ACHN (cell line): ENCODE data around the gene LRP5.
"Not testable (repeated sequence)": the region's sequence is repeated elsewhere in the genome, so short reads cannot be mapped to it uniquely, and the experiment has no call there.

Experiments
- DNase-seq: peaks from one replicate; pipeline ENCODE4 v3.0.0-alpha.2; 2015
- in situ Hi-C: cut with HindIII; loops from 2 replicates; pipeline ENCODE4 v1.10.0; 2017; ENCODE audit warnings: low sequenced_read_pairs, low pct_ligation_motif_present, low pct_unique_long_range_greater_than_20kb

LRP5 gene

DNA sequence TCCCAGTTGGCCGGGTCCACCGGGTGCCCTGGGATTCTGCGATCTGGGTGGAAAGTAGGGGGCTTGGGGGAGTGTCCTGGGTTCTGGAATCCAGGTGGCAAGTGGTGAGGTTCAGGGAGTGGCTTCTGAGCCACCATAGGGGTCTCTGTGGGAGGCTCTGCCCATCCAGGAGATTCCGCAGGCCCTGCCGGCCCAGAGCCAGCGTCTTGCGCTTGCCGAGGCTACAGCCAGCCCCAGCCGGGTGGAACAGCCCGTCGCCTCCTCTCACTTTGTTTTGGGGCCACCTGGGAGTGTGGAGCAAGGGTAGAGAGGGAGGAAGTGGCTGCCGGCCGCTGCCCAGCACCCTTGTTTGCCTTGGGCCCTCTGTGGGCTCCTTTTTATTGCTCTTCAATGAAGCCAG is 87.5 kb downstream of the LRP5 start:
- no peak for DNase-seq
- in situ Hi-C loops = no loop called here

DNA sequence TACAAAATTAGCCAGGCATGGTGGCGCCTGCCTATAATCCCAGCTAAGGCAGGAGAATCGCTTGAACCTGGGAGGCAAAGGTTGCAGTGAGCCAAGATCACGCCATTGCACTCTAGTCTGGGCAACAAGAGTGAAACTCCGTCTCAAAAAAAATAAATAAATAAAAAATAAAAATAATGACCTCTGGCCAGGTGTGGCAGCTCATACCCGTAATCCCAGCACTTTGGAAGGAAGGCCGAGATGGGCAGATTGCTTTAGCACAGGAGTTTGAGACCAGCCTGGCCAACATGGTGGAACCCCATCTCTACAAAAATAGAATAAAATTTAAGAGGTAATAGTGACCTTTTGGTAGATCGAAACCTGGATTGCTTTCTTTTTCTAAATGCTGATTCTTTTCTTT is 88.2 kb downstream of the LRP5 start:
- in situ Hi-C loops, DNase-seq: not testable (repeated sequence)

DNA sequence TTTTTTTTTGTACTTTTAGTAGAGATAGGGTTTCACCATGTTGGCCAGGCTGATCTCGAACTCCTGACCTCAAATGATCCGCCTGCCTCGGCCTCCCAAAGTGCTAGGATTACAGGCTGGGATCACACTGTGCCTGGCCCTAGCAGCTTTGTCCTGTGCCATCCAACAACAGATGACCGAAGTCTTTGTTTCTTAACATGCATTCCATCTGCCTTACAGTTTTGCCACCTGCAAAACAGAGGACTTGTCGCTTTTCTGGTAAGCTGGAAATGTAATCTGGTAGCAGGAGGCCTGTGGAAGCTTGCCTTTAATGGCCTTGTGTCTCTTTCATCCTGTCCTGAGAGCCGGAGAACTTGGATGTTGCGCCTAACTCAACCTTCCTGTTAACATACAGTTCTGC is 89.5 kb downstream of the LRP5 start:
- no peak for DNase-seq
- in situ Hi-C loops = no loop called here

DNA sequence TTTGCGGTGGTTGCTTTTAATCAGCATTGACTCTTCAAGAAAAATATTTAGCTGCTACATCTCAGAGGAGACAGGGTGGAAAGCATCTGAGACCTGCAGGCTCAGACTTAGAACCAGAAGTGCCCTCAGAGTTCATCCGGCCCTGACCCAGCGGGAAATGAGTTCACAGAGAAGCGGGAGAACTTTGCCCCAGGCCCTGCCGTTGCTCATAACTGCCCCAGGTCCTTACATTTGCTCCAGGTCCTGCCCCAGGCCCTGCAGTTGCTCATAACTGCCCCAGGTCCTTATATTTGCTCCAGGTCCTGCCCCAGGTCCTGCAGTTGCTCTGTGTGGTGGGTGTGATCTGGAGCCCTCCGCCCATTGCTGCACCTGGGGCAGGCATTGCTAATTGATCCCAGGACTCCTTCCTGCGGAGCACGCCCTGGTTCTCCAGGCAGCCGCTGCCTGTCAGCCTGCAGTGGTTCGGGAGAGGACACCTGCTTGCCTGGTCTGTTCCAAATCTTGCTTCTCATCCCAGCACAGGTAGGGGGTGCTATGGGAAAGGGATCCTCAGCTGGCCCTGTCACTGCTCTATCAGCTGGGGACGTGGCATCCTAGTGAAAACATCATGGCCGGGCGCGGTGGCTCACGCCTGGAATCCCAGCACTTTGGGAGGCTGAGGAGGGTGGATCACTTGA is 90.1 kb downstream of the LRP5 start:
- in situ Hi-C loops = no loop called here
- DNase-seq = no peak

DNA sequence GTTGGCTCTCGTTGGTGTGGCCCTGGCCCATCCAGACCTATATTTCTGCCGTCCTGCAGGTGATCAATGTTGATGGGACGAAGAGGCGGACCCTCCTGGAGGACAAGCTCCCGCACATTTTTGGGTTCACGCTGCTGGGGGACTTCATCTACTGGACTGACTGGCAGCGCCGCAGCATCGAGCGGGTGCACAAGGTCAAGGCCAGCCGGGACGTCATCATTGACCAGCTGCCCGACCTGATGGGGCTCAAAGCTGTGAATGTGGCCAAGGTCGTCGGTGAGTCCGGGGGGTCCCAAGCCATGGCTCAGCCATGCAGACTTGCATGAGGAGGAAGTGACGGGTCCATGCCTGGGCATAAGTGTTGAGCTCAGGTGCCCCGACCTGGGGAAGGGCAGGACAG is 91.0 kb downstream of the LRP5 start:
- in situ Hi-C loops = no loop called here

DNA sequence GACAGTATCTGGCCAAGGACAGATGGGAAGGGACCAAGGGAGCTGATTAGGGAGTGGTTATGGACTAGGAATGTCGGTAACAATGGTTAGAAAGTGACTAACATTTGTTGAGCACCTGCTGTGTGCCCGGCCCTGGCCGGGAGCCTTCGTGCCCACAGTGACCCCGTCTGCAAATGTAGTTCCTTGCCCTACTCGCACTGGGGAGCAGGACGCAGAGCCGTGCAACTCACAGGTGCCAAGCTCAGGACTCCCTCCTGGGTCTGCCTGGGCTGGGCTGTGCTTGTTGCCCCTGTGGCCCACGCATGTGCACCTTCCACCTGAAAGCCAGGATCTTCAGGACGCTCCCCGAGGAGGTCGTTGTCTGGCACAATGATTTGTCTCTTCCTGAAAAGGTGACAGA is 91.4 kb downstream of the LRP5 start:
- no peak for DNase-seq
- in situ Hi-C loops = no loop called here

More for the DNA sequence above, 91.0 kb downstream of the LRP5 start:
- no peak for DNase-seq

DNA sequence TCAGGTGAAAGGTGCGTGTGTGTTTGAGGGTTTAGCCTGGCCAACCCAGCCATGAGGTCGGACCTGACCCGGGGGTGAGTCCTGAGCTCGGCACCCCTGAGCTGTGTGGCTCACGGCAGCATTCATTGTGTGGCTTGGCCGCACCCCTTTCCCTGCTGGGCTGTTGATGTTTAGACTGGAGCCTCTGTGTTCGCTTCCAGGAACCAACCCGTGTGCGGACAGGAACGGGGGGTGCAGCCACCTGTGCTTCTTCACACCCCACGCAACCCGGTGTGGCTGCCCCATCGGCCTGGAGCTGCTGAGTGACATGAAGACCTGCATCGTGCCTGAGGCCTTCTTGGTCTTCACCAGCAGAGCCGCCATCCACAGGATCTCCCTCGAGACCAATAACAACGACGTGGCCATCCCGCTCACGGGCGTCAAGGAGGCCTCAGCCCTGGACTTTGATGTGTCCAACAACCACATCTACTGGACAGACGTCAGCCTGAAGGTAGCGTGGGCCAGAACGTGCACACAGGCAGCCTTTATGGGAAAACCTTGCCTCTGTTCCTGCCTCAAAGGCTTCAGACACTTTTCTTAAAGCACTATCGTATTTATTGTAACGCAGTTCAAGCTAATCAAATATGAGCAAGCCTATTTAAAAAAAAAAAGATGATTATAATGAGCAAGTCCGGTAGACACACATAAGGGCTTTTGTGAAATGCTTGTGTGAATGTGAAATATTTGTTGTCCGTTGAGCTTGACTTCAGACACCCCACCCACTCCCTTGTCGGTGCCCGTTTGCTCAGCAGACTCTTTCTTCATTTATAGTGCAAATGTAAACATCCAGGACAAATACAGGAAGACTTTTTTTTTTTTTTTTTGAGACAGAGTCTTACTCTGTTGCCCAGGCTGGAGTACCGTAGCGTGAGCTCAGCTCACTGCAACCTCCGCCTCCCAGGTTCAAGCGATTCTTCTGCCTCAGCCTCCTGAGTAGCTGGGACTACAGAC is 94.2 kb downstream of the LRP5 start:
- DNase-seq = no peak
- in situ Hi-C loops = no loop called here

DNA sequence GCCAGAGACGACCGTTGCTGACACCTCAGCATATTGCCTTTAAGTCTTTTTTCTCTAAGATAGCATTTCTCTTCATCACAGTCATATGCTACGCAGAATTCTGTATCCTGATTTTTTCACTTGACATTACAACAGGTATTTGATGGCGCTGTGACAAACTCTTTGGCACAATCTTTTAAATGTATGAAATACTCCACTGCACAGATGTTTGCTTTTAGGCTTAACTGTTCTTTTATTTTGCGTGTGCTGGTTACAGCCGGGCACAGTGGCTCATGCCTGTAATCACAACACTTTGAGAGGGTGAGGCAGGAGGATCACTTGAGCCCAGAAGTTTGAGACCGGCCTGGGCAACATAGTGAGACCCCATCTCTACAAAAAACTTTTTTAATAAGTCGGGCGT is 96.1 kb downstream of the LRP5 start:
- DNase-seq = no peak
- in situ Hi-C loops = no loop called here

DNA sequence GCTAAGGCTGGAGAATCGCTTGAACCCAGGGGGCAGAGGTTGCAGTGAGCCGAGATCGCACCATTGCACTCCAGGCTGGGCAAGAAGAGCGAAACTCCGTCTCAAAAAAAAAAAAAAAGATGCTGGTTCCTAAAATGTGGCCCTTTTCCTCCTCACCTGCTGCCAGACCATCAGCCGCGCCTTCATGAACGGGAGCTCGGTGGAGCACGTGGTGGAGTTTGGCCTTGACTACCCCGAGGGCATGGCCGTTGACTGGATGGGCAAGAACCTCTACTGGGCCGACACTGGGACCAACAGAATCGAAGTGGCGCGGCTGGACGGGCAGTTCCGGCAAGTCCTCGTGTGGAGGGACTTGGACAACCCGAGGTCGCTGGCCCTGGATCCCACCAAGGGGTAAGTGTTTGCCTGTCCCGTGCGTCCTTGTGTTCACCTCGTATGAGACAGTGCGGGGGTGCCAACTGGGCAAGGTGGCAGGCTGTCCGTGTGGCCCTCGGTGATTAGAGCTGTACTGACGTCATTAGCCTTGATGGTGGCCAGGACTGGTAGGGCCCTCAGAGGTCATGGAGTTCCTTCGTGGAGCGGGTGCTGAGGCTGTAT is 97.5 kb downstream of the LRP5 start:
- no peak for DNase-seq
- in situ Hi-C loops = no loop called here

DNA sequence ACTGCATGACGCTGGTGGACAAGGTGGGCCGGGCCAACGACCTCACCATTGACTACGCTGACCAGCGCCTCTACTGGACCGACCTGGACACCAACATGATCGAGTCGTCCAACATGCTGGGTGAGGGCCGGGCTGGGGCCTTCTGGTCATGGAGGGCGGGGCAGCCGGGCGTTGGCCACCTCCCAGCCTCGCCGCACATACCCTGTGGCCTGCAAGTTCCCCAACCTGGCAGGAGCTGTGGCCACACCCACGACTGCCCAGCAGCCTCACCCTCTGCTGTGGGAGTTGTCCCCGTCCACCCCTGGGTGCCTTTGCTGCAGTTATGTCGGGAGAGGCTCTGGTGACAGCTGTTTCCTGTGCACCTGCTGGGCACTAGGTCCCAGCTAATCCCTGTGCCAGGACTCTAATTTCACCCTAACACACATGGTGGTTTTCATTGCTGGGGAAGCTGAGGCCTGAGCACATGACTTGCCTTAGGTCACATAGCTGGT is 99.2 kb downstream of the LRP5 start:
- in situ Hi-C loops = no loop called here
- DNase-seq = no peak

DNA sequence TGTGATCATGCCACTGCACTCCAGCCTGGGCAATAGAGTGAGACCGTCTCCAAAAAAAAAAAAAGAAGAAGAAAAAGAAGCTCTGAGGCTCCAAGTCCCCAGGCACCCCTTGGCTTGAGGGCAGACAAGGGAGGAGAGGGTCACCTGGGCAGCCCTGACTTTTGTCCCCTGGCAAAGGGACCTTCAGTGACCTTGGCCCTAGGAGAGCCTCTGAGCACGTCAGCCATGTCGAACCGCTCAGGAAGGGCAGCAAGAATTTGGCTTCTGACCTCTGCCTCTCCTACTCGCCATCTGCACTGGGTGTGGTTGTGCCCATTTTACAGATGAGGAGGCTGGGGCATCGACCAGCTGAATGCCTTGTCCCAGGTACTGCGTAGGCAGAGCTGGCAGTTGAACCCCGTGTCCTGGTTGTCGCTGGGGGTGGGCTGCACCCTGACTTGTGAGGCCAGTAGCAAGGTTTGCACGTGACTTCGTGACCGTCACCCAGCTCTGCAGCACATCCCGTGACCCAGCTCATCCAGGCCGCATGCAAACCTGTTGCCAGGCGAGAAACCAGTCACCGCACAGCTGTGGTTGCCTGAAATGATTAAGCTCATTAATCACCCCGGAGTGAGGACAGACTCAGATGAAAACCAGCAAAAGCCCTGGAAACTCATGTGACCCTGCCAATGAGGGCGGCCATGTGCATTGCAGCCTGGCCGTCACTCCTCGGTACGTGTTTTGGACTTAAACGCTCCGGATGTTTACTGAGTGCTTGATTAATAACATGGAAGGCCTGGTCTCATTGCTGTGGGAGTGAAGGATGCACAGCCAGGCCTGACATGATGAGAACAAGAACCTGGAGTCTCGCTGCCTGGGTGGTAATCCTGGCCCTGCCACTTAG is 100.4 kb downstream of the LRP5 start:
- in situ Hi-C loops = no loop called here
- DNase-seq = no peak

DNA sequence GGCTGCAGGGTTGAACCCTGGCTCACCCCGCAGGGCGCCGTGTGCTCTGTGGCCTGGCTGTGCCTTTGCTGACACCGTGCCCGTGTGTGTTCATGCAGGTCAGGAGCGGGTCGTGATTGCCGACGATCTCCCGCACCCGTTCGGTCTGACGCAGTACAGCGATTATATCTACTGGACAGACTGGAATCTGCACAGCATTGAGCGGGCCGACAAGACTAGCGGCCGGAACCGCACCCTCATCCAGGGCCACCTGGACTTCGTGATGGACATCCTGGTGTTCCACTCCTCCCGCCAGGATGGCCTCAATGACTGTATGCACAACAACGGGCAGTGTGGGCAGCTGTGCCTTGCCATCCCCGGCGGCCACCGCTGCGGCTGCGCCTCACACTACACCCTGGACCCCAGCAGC is 101.2 kb downstream of the LRP5 start:
- in situ Hi-C loops = no loop called here
- DNase-seq = no peak

DNA sequence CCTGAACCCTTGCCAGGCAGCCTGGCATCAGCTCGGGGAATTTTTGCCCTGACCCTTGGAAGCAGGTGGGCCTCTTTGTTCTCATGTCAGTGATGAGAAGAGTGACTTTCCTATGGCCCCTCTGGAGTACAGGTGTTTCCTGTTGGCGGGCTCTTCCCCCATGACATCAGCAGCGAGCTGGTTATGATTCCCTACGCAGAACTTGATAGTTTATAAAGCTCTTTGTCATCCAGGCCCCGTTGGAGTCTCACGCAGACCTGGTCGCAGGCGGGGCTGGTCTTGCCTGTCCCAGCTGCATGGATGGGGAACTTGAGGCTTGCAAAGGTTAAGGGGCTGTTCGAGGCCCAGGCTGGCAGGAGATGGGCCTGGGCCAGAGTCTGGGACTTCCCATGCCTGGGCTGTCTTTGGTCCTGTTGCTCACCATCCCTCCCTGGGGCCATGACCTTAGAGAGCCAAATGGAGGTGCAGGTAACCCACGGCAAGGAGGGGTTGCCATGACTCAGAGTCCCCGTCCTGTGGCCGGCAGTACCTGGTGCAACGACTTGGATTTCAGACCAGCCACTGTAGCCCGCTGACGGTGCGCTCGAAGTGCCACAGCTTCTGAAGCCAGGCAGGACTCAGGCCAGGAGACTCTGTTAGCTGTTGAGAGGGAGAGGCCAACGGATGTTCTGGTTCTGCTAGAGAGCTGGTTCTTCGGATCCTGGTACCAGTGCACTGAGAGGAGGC is 102.3 kb downstream of the LRP5 start:
- in situ Hi-C loops = no loop called here
- DNase-seq = no peak

DNA sequence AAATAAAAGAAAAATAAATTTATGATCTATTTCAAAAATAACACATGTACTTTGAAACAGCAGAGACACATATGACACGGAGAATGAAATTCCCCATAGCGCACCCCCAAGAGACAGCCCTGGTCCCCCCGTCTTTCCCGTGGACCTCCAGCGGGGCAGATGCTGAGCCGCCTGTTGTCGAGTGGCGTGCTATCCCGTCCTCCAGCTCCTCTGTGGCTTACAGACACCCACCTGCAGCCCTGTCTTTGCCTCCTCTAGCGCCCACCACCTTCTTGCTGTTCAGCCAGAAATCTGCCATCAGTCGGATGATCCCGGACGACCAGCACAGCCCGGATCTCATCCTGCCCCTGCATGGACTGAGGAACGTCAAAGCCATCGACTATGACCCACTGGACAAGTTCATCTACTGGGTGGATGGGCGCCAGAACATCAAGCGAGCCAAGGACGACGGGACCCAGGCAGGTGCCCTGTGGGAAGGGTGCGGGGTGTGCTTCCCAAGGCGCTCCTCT is 103.7 kb downstream of the LRP5 start:
- in situ Hi-C loops = no loop called here
- DNase-seq = no peak

DNA sequence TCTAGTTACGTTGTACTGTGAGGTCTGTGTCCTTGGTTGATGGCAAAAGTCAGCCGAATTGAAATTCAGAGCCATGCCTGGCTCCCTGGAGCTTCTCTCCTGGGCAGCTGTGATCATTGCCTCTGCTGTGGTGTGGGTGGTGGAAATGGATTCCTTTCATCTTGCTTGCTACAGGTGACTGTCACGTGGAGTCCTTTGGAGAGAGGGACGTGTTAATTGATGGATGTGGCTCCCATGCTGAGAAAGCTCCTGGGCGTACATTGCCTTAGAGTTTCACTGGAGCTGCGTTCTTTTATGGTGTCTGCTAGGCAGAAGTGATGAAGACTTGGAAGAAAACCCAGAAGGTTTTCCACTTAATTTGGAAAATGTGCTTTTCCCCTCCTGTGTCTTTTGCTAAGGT is 106.3 kb downstream of the LRP5 start:
- in situ Hi-C loops = no loop called here
- no peak for DNase-seq

DNA sequence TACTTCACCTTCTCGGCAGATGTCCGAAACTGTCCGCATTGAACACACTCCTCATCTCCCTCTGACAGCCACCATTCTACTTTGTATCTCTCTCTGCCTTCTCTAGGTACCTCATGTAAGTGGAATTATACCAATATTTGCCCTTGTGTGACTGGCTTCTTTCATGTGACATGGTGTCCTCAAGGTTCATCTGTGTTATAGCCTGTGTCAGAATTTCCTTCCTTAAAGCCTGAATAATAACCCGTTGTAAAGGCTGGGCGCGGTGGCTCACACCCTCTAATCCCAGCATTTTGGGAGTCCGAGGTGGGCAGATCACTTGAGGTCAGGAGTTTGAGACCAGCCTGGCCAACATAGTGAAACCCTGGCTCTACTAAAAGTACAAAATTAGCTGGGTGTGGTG is 107.8 kb downstream of the LRP5 start:
- in situ Hi-C loops = no loop called here
- DNase-seq = no peak

DNA sequence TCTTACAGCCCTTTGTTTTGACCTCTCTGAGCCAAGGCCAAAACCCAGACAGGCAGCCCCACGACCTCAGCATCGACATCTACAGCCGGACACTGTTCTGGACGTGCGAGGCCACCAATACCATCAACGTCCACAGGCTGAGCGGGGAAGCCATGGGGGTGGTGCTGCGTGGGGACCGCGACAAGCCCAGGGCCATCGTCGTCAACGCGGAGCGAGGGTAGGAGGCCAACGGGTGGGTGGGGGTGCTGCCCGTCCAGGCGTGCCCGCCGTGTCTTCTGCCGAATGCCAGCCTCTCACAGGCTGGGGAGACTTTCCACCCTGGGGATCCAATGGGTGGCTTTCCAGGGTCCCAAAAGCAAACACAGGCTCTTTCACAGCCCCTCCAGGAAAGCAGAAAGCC is 111.1 kb downstream of the LRP5 start:
- in situ Hi-C loops = no loop called here
- no peak for DNase-seq
